Psoas muscle (tissue), 8 donors: ENCODE data around the gene CACNA2D1. TPM values are rescaled to one million over a fixed set of nuclear protein-coding genes. Genes with fewer than 3 reads are reported as not detected.
A peak's percentile ranks its signal among the peaks of the same experiment; 100 is the strongest.

Experiments used
- ATAC-seq, 4 donors: fragments of 200-7000 bp; cut with Tn5 transposase; one replicate each; pipeline ENCODE4 v1.9.1; 2020; ENCODE audit warnings: moderate library complexity in 3 of 4, mild to moderate bottlenecking in 2 of 4
- DNase-seq, 2 donors: peaks; one replicate each; pipeline ENCODE4 v3.0.0-alpha.2; 2020
- H3K27ac ChIP-seq: fragments of 200-600 bp; one replicate; pipeline ENCODE4 v1.8.0; 2022
- H3K27me3 ChIP-seq, 3 donors: fragments of 200-600 bp in 1 of 3; one replicate each; pipeline versions ENCODE4 v1.6.1 to v1.8.0; 2013 to 2022; ENCODE audit warnings: low read length in 2 of 3, mild to moderate bottlenecking in 2 of 3, moderate library complexity in 1 of 3; ENCODE audit not compliant: insufficient read depth in 3 of 3
- H3K36me3 ChIP-seq, 2 donors: fragments of 200-600 bp in 1 of 2; one replicate each; pipeline versions ENCODE4 v1.6.1 to v1.8.0; 2013 to 2022; ENCODE audit warnings: low read depth in 1 of 2, mild to moderate bottlenecking in 1 of 2, moderate library complexity in 1 of 2; ENCODE audit not compliant: insufficient read depth in 1 of 2
- H3K4me1 ChIP-seq: fragments of 200-600 bp; one replicate; pipeline ENCODE4 v1.8.0; 2022
- H3K4me3 ChIP-seq: fragments of 200-600 bp; one replicate; pipeline ENCODE4 v1.8.0; 2022; ENCODE audit warnings: mild to moderate bottlenecking
- H3K9me3 ChIP-seq: fragments of 200-600 bp; one replicate; pipeline ENCODE4 v1.8.0; 2022
- WGBS, 3 donors: extraction: QIAGEN DNeasy Blood & Tissue Kit; methylation state at CpG; one replicate each; pipeline versions ENCODE4 v1.1.6 to v1.1.7; 2013; 5-methylcytosine and 5-hydroxymethylcytosine counted together
- intact Hi-C, 2 donors: fragments of 100-400 bp; cut with DNase I; formaldehyde crosslinking; loops; one replicate each; pipeline versions ENCODE4 v1.11.0 to v1.14.2; 2022
- polyA plus RNA-seq, 3 donors: library from polyadenylated mRNA; stranded (reverse); fragments of 200-250 nt; gene quantifications; one replicate each; pipeline ENCODE4 v1.2.3, GENCODE V29; 2013
- total RNA-seq, 4 donors: library from RNA; stranded (reverse); fragmentation: NEBNext Ultra II Directional in 2 of 4; extraction: Animal tissue kit (Norgen Biotek cat#: 25700) in 2 of 4; gene quantifications; one replicate each; pipeline versions ENCODE4 v1.2.1 to v1.2.4, GENCODE V29; 2021 to 2023
- TF ChIP-seq, protein P1 (sequence below): fragments of 200-600 bp; IDR thresholded peaks from one replicate; pipeline ENCODE4 v1.8.0; 2022; ENCODE audit warnings: antibody characterized with exemption
- donor health status: healthy with polysubstance abuse.
- donor health status: DM: no; HTN: no; CAD: no; lungs with moderate emphysema.
- donor health status: Bipolar disorder and iron deficiency.
- donor health status: healthy.
- donor health status: DM: yes; HTN: yes; CAD: no.
- donor health status: DM: no; HTN: no; CAD: no.
- donor health status: DM: no; HTN: no; CAD: no.
- donor health status: DM: yes; HTN: yes; CAD: no.

Gene CACNA2D1
- total and polyA plus RNA-seq, 7 donors = 10.2 to 167 (median 97.5) TPM

DNA sequence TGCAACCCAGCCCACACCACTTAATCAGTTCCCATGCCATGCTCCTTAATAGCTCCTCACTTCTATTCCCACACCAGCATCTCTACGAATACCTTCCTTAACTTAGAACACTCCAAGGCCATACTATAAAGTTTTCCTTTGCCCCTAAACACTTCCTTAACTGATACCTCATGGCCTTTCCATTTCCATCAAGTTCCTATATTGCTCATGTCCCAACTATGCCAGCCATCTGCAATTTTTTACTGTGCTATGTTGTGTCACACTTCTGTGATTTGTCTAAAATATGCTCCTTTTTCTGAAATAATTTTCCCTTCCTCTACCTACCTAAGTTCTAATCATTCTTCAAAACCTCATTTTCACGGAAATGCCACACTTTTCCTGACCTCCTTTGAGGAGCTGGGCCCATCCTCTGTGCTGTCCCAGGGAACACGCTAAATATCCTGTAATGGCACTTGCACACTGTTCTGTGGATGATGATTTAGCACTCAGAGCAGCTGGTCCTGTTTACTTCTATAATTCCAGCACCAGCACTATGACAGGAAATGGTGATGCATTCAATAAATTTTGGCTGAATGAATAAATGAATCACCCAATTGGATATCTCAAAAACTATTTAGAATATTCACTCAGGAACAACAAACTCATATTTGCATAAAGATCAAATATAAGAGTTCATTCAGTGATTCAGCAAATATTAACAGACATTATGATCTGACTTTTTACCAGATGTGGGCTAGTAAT is 407.3 kb downstream of the CACNA2D1 start:
- Histone ChIP-seq H3K27me3 (no peaks in the 10 kb centered on the region), H3K27ac (no peak overlapping the region)
- intact Hi-C loops = no loop called here

DNA sequence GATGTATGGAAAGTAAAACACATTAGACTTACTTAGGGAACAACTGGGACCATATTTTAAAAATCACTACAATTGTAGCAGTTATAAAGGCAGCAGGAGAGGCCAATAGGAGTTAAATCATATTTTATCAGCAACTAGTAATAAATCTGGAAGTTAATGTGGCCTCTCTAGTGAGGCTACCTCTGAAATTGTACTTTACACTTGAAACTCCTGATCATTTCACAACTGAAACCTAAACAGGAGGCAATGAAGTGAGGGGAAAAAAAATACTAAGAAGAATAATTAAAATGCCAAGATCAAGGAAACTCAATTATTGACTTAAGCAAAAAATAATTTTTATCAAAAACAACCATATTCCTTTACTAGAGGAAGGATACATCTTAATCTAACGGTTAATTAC is 408.1 kb downstream of the CACNA2D1 start:
- WGBS, 3 donors = 96 to 98% (median 98%) methylated on average over 1 of the region's 1 CpG
- DNase-seq (no peak), ATAC-seq (no peak)
- TF ChIP-seq, protein P1, sequence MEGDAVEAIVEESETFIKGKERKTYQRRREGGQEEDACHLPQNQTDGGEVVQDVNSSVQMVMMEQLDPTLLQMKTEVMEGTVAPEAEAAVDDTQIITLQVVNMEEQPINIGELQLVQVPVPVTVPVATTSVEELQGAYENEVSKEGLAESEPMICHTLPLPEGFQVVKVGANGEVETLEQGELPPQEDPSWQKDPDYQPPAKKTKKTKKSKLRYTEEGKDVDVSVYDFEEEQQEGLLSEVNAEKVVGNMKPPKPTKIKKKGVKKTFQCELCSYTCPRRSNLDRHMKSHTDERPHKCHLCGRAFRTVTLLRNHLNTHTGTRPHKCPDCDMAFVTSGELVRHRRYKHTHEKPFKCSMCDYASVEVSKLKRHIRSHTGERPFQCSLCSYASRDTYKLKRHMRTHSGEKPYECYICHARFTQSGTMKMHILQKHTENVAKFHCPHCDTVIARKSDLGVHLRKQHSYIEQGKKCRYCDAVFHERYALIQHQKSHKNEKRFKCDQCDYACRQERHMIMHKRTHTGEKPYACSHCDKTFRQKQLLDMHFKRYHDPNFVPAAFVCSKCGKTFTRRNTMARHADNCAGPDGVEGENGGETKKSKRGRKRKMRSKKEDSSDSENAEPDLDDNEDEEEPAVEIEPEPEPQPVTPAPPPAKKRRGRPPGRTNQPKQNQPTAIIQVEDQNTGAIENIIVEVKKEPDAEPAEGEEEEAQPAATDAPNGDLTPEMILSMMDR = no peak
- Histone ChIP-seq H3K27ac (no peak overlapping the region), H3K36me3 (peaks cover 3 to 13% of the 10 kb centered on the region in 2 donors), H3K4me3 (no peak overlapping the region), H3K27me3 (no peaks in the 10 kb centered on the region), H3K4me1 (no peaks in the 10 kb centered on the region), H3K9me3 (no peaks in the 10 kb centered on the region)
- intact Hi-C loops = no loop called here

More for the DNA sequence above, 407.3 kb downstream of the CACNA2D1 start:
- no peaks in the 10 kb centered on the region for H3K4me1 ChIP-seq
- no peak for DNase-seq
- WGBS, 3 donors = 71 to 87% (median 73%) methylated on average over 3 of the region's 3 CpGs
- H3K36me3 ChIP-seq = peaks cover 3 to 9% of the 10 kb centered on the region in 2 donors
- TF ChIP-seq, protein P1 = no peak
- ATAC-seq = peak in 1 of 4 donors; percentile 49
- H3K9me3 ChIP-seq = no peaks in the 10 kb centered on the region
- H3K4me3 ChIP-seq = no peak overlapping the region

DNA sequence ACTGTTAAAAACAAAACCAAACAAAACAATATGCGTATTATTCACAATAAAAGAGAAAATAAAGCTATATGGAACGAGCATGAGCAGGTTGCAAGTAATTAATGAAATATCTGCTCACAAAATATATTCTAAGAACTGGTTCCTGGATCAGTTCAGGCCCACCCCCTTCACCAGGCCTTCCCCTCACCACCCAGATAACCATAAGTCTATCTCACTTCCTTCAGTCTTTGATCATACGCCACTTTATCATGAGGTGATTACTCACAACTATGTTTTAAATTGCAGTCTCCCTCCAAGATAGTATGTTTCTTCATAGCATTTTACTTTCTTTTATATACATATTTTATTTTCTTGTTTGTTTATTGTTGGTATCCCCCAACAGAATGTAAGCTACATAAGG is 410.7 kb downstream of the CACNA2D1 start:
- no peak overlapping the region for H3K27ac ChIP-seq
- TF ChIP-seq, protein P1 = no peak
- no peaks in the 10 kb centered on the region for H3K27me3 ChIP-seq
- H3K36me3 ChIP-seq = peaks cover 3 to 13% of the 10 kb centered on the region in 2 donors
- intact Hi-C loops = no loop called here
- 91 to 96% (median 92%) methylated on average over 3 of the region's 3 CpGs for WGBS, 3 donors
- no peaks in the 10 kb centered on the region for H3K9me3 ChIP-seq
- DNase-seq (no peak), ATAC-seq (no peak)
- H3K4me3 ChIP-seq = no peak overlapping the region
- H3K4me1 ChIP-seq = no peaks in the 10 kb centered on the region

DNA sequence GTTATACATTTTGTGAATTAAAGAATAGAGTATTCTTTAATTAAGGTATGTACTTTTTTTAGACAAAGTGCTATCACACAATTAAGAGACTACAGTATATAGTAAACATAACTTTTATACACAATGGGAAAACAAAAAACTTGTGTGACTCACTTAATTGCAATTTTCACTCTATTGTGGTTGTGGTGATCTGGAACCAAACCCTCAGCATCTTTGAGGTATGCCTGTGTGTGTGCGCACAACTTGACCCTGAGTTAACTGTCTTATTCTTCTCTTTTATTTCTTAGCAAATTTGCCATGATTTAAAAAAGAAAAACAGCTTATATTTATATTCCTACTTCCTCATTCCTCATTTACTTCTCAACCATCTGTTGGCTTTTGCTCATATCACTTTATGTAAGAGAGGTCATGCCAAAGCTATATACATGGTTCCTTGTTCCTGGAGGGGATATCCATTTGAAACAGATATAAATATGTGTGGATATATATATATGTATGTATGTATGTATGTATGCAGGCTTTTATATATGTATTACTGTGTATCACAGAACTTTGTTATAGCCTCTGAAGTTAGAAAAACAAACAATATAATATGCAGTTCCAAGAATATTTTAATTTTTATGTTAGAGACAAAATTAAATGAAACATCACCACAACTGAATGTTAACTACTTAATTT is 414.2 kb downstream of the CACNA2D1 start:
- no peaks in the 10 kb centered on the region for H3K4me1 ChIP-seq
- WGBS, 3 donors = 93 to 100% (median 97%) methylated on average over 1 of the region's 1 CpG
- no peak overlapping the region for H3K27ac ChIP-seq
- no peak for ATAC-seq
- intact Hi-C loops = no loop called here
- no peak overlapping the region for H3K4me3 ChIP-seq
- DNase-seq = no peak
- H3K36me3 ChIP-seq = peaks cover 3 to 12% of the 10 kb centered on the region in 2 donors
- no peaks in the 10 kb centered on the region for H3K27me3 ChIP-seq
- TF ChIP-seq, protein P1 = no peak
- no peaks in the 10 kb centered on the region for H3K9me3 ChIP-seq
